Trophoblast cell (in vitro differentiated cells and primary cell): ENCODE data around the gene PCDHGB4.

ENCODE experiments used
- DNase-seq, 2 donors: peaks; one replicate each; pipeline ENCODE4 v3.0.0-alpha.2; 2016
- H2AFZ ChIP-seq: 2 replicates; pipeline ENCODE4 v1.6.1; 2013; ENCODE audit warnings: low read length, moderate library complexity, mild to moderate bottlenecking; ENCODE audit not compliant: insufficient read depth, poor library complexity
- H2AK5ac ChIP-seq: 2 replicates; pipeline ENCODE4 v1.6.1; 2013; ENCODE audit warnings: mild to moderate bottlenecking, low read length
- H2BK120ac ChIP-seq: 2 replicates; pipeline ENCODE4 v1.6.1; 2013; ENCODE audit warnings: low read length, mild to moderate bottlenecking, moderate library complexity; ENCODE audit not compliant: insufficient read depth, poor library complexity
- H2BK12ac ChIP-seq: 2 replicates; pipeline ENCODE4 v1.6.1; 2013; ENCODE audit warnings: mild to moderate bottlenecking, low read length, moderate library complexity
- H2BK5ac ChIP-seq: 2 replicates; pipeline ENCODE4 v1.6.1; 2013; ENCODE audit warnings: low read length, low read depth, moderate library complexity, mild to moderate bottlenecking; ENCODE audit not compliant: poor library complexity
- H3K14ac ChIP-seq: 2 replicates; pipeline ENCODE4 v1.6.1; 2013; ENCODE audit warnings: mild to moderate bottlenecking, low read length
- H3K18ac ChIP-seq: 2 replicates; pipeline ENCODE4 v1.6.1; 2013; ENCODE audit warnings: mild to moderate bottlenecking, low read length
- H3K23ac ChIP-seq: 2 replicates; pipeline ENCODE4 v1.6.1; 2013; ENCODE audit warnings: low read length
- H3K27ac ChIP-seq: 2 replicates; pipeline ENCODE4 v1.5.1; 2013; ENCODE audit warnings: low read depth, mild to moderate bottlenecking, inconsistent platforms, low read length, moderate library complexity
- H3K27me3 ChIP-seq: 2 replicates; pipeline ENCODE4 v1.6.1; 2013; ENCODE audit warnings: inconsistent platforms, mild to moderate bottlenecking, low read length, moderate library complexity; ENCODE audit not compliant: insufficient read depth
- H3K36me3 ChIP-seq, 2 experiments: 1 replicate in 1 of 2; 2 replicates in 1 of 2; pipeline ENCODE4 v1.6.1; 2013; ENCODE audit warnings: low read length in 2 of 2, mild to moderate bottlenecking in 2 of 2, moderate library complexity in 1 of 2; ENCODE audit not compliant: insufficient read depth in 2 of 2, control insufficient read depth in 1 of 2
- H3K4ac ChIP-seq: 2 replicates; pipeline ENCODE4 v1.6.1; 2013; ENCODE audit warnings: low read depth, mild to moderate bottlenecking, low read length, moderate library complexity
- H3K4me1 ChIP-seq, 2 experiments: 1 replicate in 1 of 2; 2 replicates in 1 of 2; pipeline ENCODE4 v1.6.1; 2013; ENCODE audit warnings: low read length in 2 of 2, mild to moderate bottlenecking in 2 of 2, moderate library complexity in 1 of 2; ENCODE audit not compliant: insufficient read depth in 2 of 2, control insufficient read depth in 1 of 2
- H3K4me2 ChIP-seq: 2 replicates; pipeline ENCODE4 v1.6.1; 2013; ENCODE audit warnings: inconsistent platforms, mild to moderate bottlenecking, low read length, moderate library complexity
- H3K4me3 ChIP-seq: 2 replicates; pipeline ENCODE4 v1.5.1; 2013; ENCODE audit warnings: mild to moderate bottlenecking, low read depth, low read length, inconsistent platforms
- H3K79me1 ChIP-seq: one replicate; pipeline ENCODE4 v1.6.1; 2013; ENCODE audit warnings: low read length
- H3K79me2 ChIP-seq: 2 replicates; pipeline ENCODE4 v1.6.1; 2013; ENCODE audit warnings: low read length, mild to moderate bottlenecking; ENCODE audit not compliant: control insufficient read depth, insufficient read depth, poor library complexity
- H3K9ac ChIP-seq: 2 replicates; pipeline ENCODE4 v1.6.1; 2013; ENCODE audit warnings: mild to moderate bottlenecking, low read length
- H3K9me3 ChIP-seq: 2 replicates; pipeline ENCODE4 v1.6.1; 2013; ENCODE audit warnings: low read depth, mild to moderate bottlenecking, control low read depth, inconsistent platforms, low read length; ENCODE audit not compliant: insufficient read depth
- H4K12ac ChIP-seq: 2 replicates; pipeline ENCODE4 v1.6.1; 2013; ENCODE audit warnings: low read depth, mild to moderate bottlenecking, low read length, moderate library complexity
- H4K8ac ChIP-seq: 2 replicates; pipeline ENCODE4 v1.6.1; 2013; ENCODE audit warnings: low read depth, mild to moderate bottlenecking, low read length, moderate library complexity
- H4K91ac ChIP-seq: one replicate; pipeline ENCODE4 v1.6.1; 2013; ENCODE audit warnings: low read depth, mild to moderate bottlenecking, low read length, moderate library complexity
- WGBS: extraction: QIAGEN DNeasy Blood & Tissue Kit; methylation state at CpG from one replicate; pipeline ENCODE4 v1.1.7; 2013; ENCODE audit warnings: missing lambda C conversion rate; ENCODE audit not compliant: insufficient read length, insufficient coverage; ENCODE audit errors: extremely low coverage; 5-methylcytosine and 5-hydroxymethylcytosine counted together

The PCDHGB4 gene

GRCh38 chr5:141356133-141356532, 31.4 kb upstream of the PCDHGB4 start:
- no peak overlapping the region for H3K27ac ChIP-seq
- no peak for DNase-seq
- no peaks in the 10 kb centered on the region for H3K79me2 ChIP-seq
- H2BK12ac ChIP-seq = no peak overlapping the region
- H2BK5ac ChIP-seq = no peak overlapping the region
- H3K36me3 ChIP-seq = peaks cover 0 to 3% of the 10 kb centered on the region in 2 experiments
- H4K12ac ChIP-seq = no peak overlapping the region
- no peak overlapping the region for H4K8ac ChIP-seq
- H3K79me1 ChIP-seq = no peaks in the 10 kb centered on the region
- H3K14ac ChIP-seq = no peak overlapping the region
- no peak overlapping the region for H3K4me3 ChIP-seq
- H2BK120ac ChIP-seq = no peak overlapping the region
- H3K9me3 ChIP-seq = peaks cover 33% of the 10 kb centered on the region
- no peak overlapping the region for H3K23ac ChIP-seq
- no peak overlapping the region for H3K18ac ChIP-seq
- H3K9ac ChIP-seq = no peak overlapping the region
- H3K4me2 ChIP-seq = no peak overlapping the region
- no peak overlapping the region for H2AFZ ChIP-seq
- H3K4ac ChIP-seq = no peak overlapping the region
- H3K4me1 ChIP-seq = no peaks in the 10 kb centered on the region
- H2AK5ac ChIP-seq = no peak overlapping the region
- no peak overlapping the region for H4K91ac ChIP-seq
- H3K27me3 ChIP-seq = no peaks in the 10 kb centered on the region
- no CpG with 5 or more reads among the region's 5 CpGs for WGBS

- Histone ChIP-seq H3K27me3 (no peaks in the 10 kb centered on the region), H4K91ac (no peak overlapping the region), H3K18ac (no peak overlapping the region), H2BK120ac (no peak overlapping the region), H3K27ac (no peak overlapping the region), H2AFZ (no peak overlapping the region), H3K14ac (no peak overlapping the region), H3K9me3 (peaks cover 35% of the 10 kb centered on the region), H3K9ac (no peak overlapping the region), H3K4me1 (no peaks in the 10 kb centered on the region), H4K12ac (no peak overlapping the region), H3K4ac (no peak overlapping the region), H4K8ac (no peak overlapping the region), H3K79me2 (no peaks in the 10 kb centered on the region), H2BK12ac (no peak overlapping the region), H3K36me3 (peaks cover 0 to 3% of the 10 kb centered on the region in 2 experiments), H3K79me1 (no peaks in the 10 kb centered on the region), H2BK5ac (no peak overlapping the region), H3K4me3 (no peak overlapping the region), H2AK5ac (no peak overlapping the region), H3K23ac (no peak overlapping the region), H3K4me2 (no peak overlapping the region)
- DNase-seq = no peak
- WGBS = no CpG with 5 or more reads among the region's 19 CpGs
Measured at GRCh38 chr5:141356950-141357349, 30.5 kb upstream of the PCDHGB4 start.

- Histone ChIP-seq H3K79me2 (no peaks in the 10 kb centered on the region), H3K79me1 (no peaks in the 10 kb centered on the region), H3K36me3 (no peaks in the 10 kb centered on the region), H3K4me2 (no peak within 1 kb of the TSS), H3K14ac (no peak within 1 kb of the TSS), H3K4me3 (no peak within 1 kb of the TSS), H3K27ac (no peak within 1 kb of the TSS), H3K4me1 (no peaks in the 10 kb centered on the region), H3K9me3 (peaks cover 39% of the 10 kb centered on the region), H3K4ac (no peak within 1 kb of the TSS), H4K12ac (no peak within 1 kb of the TSS), H4K8ac (no peak within 1 kb of the TSS), H2AFZ (no peak within 1 kb of the TSS), H2BK5ac (no peak within 1 kb of the TSS), H3K23ac (no peak within 1 kb of the TSS), H2BK12ac (no peak within 1 kb of the TSS), H3K27me3 (no peaks in the 10 kb centered on the region), H3K18ac (no peak within 1 kb of the TSS), H2BK120ac (no peak within 1 kb of the TSS), H3K9ac (no peak within 1 kb of the TSS), H2AK5ac (no peak within 1 kb of the TSS), H4K91ac (no peak within 1 kb of the TSS)
- no CpG with 5 or more reads among the region's 24 CpGs for WGBS
- DNase-seq = no peak
Measured at GRCh38 chr5:141359790-141360426, 27.6 kb upstream of the PCDHGB4 start, which contains the start of gene PCDHGB2. TSS of gene PCDHGB2 (plus strand) at chr5:141359994. CDS start at chr5:141360136, 142 bp downstream.

- H3K9ac ChIP-seq = no peak overlapping the region
- no CpG with 5 or more reads among the region's 15 CpGs for WGBS
- H3K27me3 ChIP-seq = no peaks in the 10 kb centered on the region
Measured at GRCh38 chr5:141360685-141361084, 26.8 kb upstream of the PCDHGB4 start.

More at GRCh38 chr5:141360685-141361084, 26.8 kb upstream of the PCDHGB4 start:
- Histone ChIP-seq H3K4me2 (no peak overlapping the region), H4K91ac (no peak overlapping the region), H3K18ac (no peak overlapping the region), H3K36me3 (no peaks in the 10 kb centered on the region), H2BK12ac (no peak overlapping the region), H3K79me1 (no peaks in the 10 kb centered on the region), H3K4me3 (no peak overlapping the region), H3K4me1 (no peaks in the 10 kb centered on the region), H2AFZ (no peak overlapping the region), H2AK5ac (no peak overlapping the region), H4K8ac (no peak overlapping the region), H4K12ac (no peak overlapping the region), H2BK5ac (no peak overlapping the region), H3K9me3 (peaks cover 39% of the 10 kb centered on the region), H3K27ac (no peak overlapping the region), H3K4ac (no peak overlapping the region), H3K23ac (no peak overlapping the region), H2BK120ac (no peak overlapping the region), H3K14ac (no peak overlapping the region), H3K79me2 (no peaks in the 10 kb centered on the region)
- DNase-seq = no peak
